ENCODE measurements around the gene PCCA.

PCCA gene

GRCh38 chr13:100483841-100484381 lies 395.0 kb downstream of the PCCA start:
- DNase-seq (ENCODE audit: low read depth): no peak
- no peak overlapping the region for H3K4me3 ChIP-seq (ENCODE audit: low read depth, low read length)
- no peak for TF ChIP-seq CTCF (IDR thresholded peaks at IDR 0.05; ENCODE audit: low read depth, low read length, missing control alignments)

GRCh38 chr13:100484702-100485101 lies 395.8 kb downstream of the PCCA start:
- TF ChIP-seq CTCF (IDR thresholded peaks at IDR 0.05; ENCODE audit: low read depth, low read length, missing control alignments): no peak
- H3K4me3 ChIP-seq (ENCODE audit: low read depth, low read length): no peak overlapping the region
- DNase-seq (ENCODE audit: low read depth): no peak

GRCh38 chr13:100485265-100485664 lies 396.4 kb downstream of the PCCA start:
- no peak overlapping the region for H3K4me3 ChIP-seq (ENCODE audit: low read depth, low read length)
- TF ChIP-seq CTCF (IDR thresholded peaks at IDR 0.05; ENCODE audit: low read depth, low read length, missing control alignments): no peak

GRCh38 chr13:100490692-100491091 lies 401.8 kb downstream of the PCCA start:
- DNase-seq (ENCODE audit: low read depth): no peak
- no peak overlapping the region for H3K4me3 ChIP-seq (ENCODE audit: low read depth, low read length)
- TF ChIP-seq CTCF (IDR thresholded peaks at IDR 0.05; ENCODE audit: low read depth, low read length, missing control alignments): no peak

More at GRCh38 chr13:100485265-100485664, 396.4 kb downstream of the PCCA start:
- DNase-seq (ENCODE audit: low read depth): no peak

- TF ChIP-seq CTCF (IDR thresholded peaks at IDR 0.05; ENCODE audit: low read depth, low read length, missing control alignments): no peak
- H3K4me3 ChIP-seq (ENCODE audit: low read depth, low read length): no peak overlapping the region
- no peak for DNase-seq (ENCODE audit: low read depth)
Observed at GRCh38 chr13:100491164-100491842, 402.4 kb downstream of the PCCA start.

- DNase-seq (ENCODE audit: low read depth): no peak
- no peak for TF ChIP-seq CTCF (IDR thresholded peaks at IDR 0.05; ENCODE audit: low read depth, low read length, missing control alignments)
- H3K4me3 ChIP-seq (ENCODE audit: low read depth, low read length): no peak overlapping the region
Observed at GRCh38 chr13:100493418-100493817, 404.5 kb downstream of the PCCA start.

- TF ChIP-seq CTCF (IDR thresholded peaks at IDR 0.05; ENCODE audit: low read depth, low read length, missing control alignments): no peak
- DNase-seq (ENCODE audit: low read depth): no peak
- H3K4me3 ChIP-seq (ENCODE audit: low read depth, low read length): no peak overlapping the region
Observed at GRCh38 chr13:100495455-100495854, 406.6 kb downstream of the PCCA start.

Data from GM12864 (cell line).